Activated CD4-positive, alpha-beta T cell treated with anti-CD3 and anti-CD28 coated beads for 24 hours (primary cell): Measurements from ENCODE around the gene ZNF529.

Experiments used
- DNase-seq, 2 donors: peaks; one replicate each; pipeline ENCODE4 v3.0.0-alpha.2; 2020; ENCODE audit warnings: low read depth in 2 of 2

ZNF529 gene

DNA sequence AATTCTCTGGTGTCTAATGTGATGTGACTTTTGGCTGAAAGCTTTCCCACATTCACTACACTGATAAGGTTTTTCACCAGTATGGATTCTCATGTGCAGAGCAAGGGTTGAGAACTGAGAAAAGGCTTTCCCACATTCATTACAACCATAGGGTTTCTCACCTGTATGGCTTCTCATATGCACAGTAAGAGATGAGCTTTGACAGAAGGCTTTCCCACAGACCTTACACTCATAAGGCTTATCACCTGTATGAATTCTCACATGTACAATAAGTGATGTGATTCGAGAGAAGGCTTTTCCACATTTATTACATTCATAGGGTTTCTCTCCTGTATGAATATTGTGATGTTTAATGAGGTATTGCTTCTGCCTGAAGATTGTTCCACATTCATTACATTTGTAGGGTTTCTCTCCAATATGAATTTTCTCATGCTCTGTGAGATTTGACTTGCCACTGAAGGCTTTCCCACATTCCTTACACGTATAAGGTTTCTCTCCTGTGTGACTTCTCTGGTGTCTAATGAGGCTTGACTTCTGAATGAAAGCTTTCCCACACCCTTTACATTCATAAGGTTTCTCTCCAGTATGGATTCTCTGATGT is 59.0 kb downstream of the ZNF529 start:
- no peak for DNase-seq

DNA sequence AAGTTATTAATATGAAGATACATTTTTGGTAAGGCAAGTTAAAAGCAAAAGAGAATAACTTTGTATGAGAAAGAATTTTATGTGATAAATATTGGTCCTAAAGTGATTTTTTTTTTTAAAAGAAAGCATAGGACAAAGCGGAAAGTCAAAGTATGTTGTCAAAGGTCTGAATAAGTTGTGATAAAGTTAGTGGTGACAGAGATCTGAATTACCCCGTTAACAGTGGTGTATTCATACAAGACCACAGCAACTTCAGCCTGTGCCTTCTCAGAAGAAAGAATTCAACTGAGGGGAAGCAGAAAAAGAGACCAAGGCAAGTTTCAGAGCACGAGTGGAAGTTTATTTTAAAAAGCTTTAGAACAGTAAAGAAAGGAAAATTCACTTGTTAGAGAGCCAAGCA is 64.8 kb downstream of the ZNF529 start:
- no peak for DNase-seq

DNA sequence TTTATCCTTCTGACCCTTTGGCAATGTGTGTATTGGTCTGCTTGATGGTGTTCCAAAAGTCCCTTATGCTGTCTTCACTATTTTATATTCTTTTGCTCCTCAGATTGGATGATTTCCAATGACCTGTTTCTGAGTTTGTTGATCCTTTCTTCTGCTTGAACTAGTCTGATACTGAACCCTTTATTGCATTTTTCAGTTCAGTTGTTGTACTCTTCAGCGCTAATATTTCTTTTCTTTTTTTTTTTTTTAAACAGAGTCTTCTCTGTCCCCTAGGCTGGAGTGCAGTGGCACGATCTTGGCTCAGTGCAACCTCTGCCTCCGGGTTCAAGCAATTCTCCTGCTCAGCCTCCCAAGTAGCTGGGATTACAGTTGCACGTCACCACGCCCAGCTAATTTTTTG is 71.1 kb downstream of the ZNF529 start:
- no peak for DNase-seq

DNA sequence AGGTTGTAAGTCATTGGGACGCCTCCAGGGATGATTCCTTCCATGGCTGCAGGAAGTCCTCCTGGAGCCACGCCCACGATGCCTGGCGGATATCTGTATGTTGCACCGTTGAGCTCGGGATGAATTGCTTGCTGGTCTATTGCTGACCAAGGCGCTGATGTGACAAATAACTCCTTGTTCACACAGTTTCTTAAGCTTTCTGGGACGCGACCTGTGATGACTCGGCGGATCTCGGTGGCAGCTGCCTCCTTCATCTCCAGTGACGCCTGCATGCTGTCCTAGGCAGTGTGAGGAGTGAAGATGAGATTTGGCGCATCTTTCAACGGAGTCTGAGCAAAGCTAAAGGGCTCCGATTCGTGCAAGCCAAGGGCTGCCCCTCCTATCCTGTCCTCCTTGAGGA is 76.1 kb downstream of the ZNF529 start:
- DNase-seq = no peak
